ENCODE data around the gene MRPL2. TPM values are rescaled to one million over a fixed set of nuclear protein-coding genes. Genes with fewer than 3 reads are reported as not detected.

The MRPL2 gene
- total RNA-seq, 1 experiment from 2014 or later: 110 TPM

DNA sequence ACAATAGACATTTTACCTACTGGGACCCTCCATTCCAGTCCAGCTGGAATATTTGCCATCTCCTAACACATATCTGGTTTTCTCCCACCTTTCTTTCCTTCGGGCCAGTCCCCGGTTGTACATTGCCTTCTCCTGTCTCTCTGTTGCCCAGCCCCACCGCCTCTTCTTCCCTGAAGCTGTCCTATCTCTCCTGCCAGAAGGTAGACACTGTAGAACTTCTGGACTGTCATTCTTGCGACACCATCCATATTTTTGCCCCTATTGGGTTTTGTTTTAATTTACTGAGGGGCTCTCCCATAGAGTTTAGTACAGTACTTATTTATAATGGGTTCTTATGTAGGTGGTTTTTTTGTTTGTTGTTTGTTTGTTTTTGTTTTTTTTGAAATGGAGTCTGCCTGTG lies 21.8 kb upstream of the MRPL2 start:
- ChIA-PET POLR2A (ENCODE audit: unreplicated experiment) (no interaction called here), CTCF (interaction anchor here (0.6 kb wide), 1 partner anchor 205 kb away, joined by 9 read pairs; no protein-coding TSS in a partner anchor)
- no peaks in the 10 kb centered on the region for H3K36me3 ChIP-seq (ENCODE audit: low read depth)
- no peaks in the 10 kb centered on the region for H3K9me2 ChIP-seq (ENCODE audit: insufficient read depth)
- H3K4me2 ChIP-seq: no peak overlapping the region
- no peak for DNase-seq
- H3K27ac ChIP-seq: no peak overlapping the region
- H3K79me2 ChIP-seq (ENCODE audit: low read depth): peaks cover 89% of the 10 kb centered on the region
- no peak overlapping the region for H2AFZ ChIP-seq
- H3K9me3 ChIP-seq (ENCODE audit: insufficient read depth, low read depth): no peaks in the 10 kb centered on the region
- TF ChIP-seq EZH2 (IDR thresholded peaks at IDR 0.05; ENCODE audit: low read depth): no peak
- TF ChIP-seq, protein P1, sequence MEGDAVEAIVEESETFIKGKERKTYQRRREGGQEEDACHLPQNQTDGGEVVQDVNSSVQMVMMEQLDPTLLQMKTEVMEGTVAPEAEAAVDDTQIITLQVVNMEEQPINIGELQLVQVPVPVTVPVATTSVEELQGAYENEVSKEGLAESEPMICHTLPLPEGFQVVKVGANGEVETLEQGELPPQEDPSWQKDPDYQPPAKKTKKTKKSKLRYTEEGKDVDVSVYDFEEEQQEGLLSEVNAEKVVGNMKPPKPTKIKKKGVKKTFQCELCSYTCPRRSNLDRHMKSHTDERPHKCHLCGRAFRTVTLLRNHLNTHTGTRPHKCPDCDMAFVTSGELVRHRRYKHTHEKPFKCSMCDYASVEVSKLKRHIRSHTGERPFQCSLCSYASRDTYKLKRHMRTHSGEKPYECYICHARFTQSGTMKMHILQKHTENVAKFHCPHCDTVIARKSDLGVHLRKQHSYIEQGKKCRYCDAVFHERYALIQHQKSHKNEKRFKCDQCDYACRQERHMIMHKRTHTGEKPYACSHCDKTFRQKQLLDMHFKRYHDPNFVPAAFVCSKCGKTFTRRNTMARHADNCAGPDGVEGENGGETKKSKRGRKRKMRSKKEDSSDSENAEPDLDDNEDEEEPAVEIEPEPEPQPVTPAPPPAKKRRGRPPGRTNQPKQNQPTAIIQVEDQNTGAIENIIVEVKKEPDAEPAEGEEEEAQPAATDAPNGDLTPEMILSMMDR (conservative IDR thresholded peaks at IDR 0.05): no peak
- intact Hi-C loops (cut with micrococcal nuclease; ENCODE audit: unreplicated experiment): no loop called here
- no peak overlapping the region for H3K4me3 ChIP-seq
- H3K4me1 ChIP-seq (replicated peaks; ENCODE audit: insufficient read depth): peaks cover 9% of the 10 kb centered on the region
- H4K20me1 ChIP-seq (ENCODE audit: insufficient read depth): no peaks in the 10 kb centered on the region; the same call in 1 of the 2 replicates
- no TSS peak for BruUV-seq (replicated peaks)
- no peaks in the 10 kb centered on the region for H3K27me3 ChIP-seq (ENCODE audit: insufficient read depth, low read depth)
- no peaks in the 10 kb centered on the region; the same call in 1 of the 2 replicates for H3F3A ChIP-seq (ENCODE audit: insufficient read depth, low read depth)

DNA sequence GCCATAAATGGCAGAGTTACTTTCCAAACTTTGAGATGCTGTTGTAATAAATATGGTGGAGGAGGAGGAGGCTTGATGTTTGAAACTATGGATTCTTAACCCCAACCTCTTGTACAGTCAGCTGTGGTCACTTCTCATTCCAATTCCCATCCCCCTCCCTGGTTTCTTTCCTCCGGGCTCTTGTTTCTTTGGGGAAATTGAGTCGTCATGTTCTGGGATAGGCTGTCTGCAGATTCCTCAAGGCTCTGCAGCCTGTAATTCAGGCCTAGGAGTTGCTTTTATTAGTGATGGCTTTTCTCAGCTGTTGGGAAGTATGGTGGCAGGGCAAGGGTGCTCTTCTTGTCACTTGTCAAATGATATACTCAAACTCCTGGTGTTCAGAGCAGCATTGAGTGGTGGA lies 19.5 kb upstream of the MRPL2 start:
- H4K20me1 ChIP-seq (ENCODE audit: insufficient read depth): no peaks in the 10 kb centered on the region; the same call in 1 of the 2 replicates
- no peak overlapping the region for H3K4me3 ChIP-seq
- peaks cover 13% of the 10 kb centered on the region for H3K4me1 ChIP-seq (replicated peaks; ENCODE audit: insufficient read depth)
- peak overlapping the region; percentile 89; the same call in 1 of the 2 replicates for H3K4me2 ChIP-seq
- CTCF ChIA-PET: no interaction called here
- H3K27me3 ChIP-seq (ENCODE audit: insufficient read depth, low read depth): no peaks in the 10 kb centered on the region
- intact Hi-C loops (cut with micrococcal nuclease; ENCODE audit: unreplicated experiment): no loop called here
- H2AFZ ChIP-seq: no peak overlapping the region
- no peak overlapping the region for H3K27ac ChIP-seq
- H3K36me3 ChIP-seq (ENCODE audit: low read depth): no peaks in the 10 kb centered on the region
- peaks cover 70% of the 10 kb centered on the region for H3K79me2 ChIP-seq (ENCODE audit: low read depth)
- no TSS peak for BruUV-seq (replicated peaks)
- peaks cover 14% of the 10 kb centered on the region for H3F3A ChIP-seq (ENCODE audit: insufficient read depth, low read depth)
- no peaks in the 10 kb centered on the region for H3K9me3 ChIP-seq (ENCODE audit: insufficient read depth, low read depth)
- TF ChIP-seq, protein P1 (conservative IDR thresholded peaks at IDR 0.05): no peak
- TF ChIP-seq EZH2 (IDR thresholded peaks at IDR 0.05; ENCODE audit: low read depth): no peak
- POLR2A ChIA-PET (ENCODE audit: unreplicated experiment): no interaction called here
- H3K9me2 ChIP-seq (ENCODE audit: insufficient read depth): no peaks in the 10 kb centered on the region
- DNase-seq: no peak

DNA sequence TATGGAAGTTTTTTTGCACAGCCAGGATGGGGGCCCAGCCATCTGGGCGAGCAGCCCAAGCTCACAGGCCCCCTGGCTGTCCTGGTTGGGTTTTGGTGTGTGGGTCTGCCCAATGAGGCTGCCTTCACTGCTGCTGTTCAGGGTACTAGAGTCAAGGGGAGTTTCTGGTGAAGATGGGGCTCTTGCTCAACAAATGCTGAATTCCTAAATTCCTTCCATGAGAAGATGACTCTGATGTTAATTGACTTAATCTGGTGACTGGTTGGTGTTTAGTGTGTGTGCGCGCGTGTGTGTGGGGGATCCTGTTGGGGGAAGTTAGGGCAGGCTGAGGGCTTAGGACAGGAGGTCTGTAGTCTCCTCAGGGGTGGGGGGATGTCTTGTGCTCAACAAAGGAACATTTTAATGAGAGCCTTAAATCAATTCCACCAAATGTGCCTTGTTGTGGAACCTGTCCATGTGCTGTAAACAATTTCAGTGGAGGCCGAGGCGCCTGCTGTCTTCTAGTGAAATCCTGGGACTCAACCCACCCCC lies 18.8 kb upstream of the MRPL2 start:
- Histone ChIP-seq H3F3A (ENCODE audit: insufficient read depth, low read depth) (peaks cover 14% of the 10 kb centered on the region), H2AFZ (no peak overlapping the region), H3K4me3 (peak overlapping the region; percentile 100; the same call in 1 of the 2 replicates), H3K79me2 (ENCODE audit: low read depth) (peaks cover 63% of the 10 kb centered on the region), H3K36me3 (ENCODE audit: low read depth) (no peaks in the 10 kb centered on the region), H4K20me1 (ENCODE audit: insufficient read depth) (no peaks in the 10 kb centered on the region; the same call in 1 of the 2 replicates), H3K27me3 (ENCODE audit: insufficient read depth, low read depth) (no peaks in the 10 kb centered on the region), H3K4me1 (replicated peaks; ENCODE audit: insufficient read depth) (peaks cover 13% of the 10 kb centered on the region), H3K9me2 (ENCODE audit: insufficient read depth) (no peaks in the 10 kb centered on the region), H3K4me2 (peak overlapping the region; percentile 89), H3K27ac (no peak overlapping the region), H3K9me3 (ENCODE audit: insufficient read depth, low read depth) (no peaks in the 10 kb centered on the region)
- TF ChIP-seq, protein P1 (conservative IDR thresholded peaks at IDR 0.05): no peak
- TF ChIP-seq EZH2 (IDR thresholded peaks at IDR 0.05; ENCODE audit: low read depth): no peak
- BruUV-seq (replicated peaks): no TSS peak
- POLR2A ChIA-PET (ENCODE audit: unreplicated experiment): no interaction called here
- no peak for DNase-seq
- intact Hi-C loops (cut with micrococcal nuclease; ENCODE audit: unreplicated experiment): loop anchor here (2.0 kb wide), 2 partner anchors 19 to 43 kb away; no protein-coding TSS in a partner anchor
- CTCF ChIA-PET: no interaction called here

Measured in PC-9 (cell line).